NCI-H1930 (cell line): ENCODE data around the gene NCAPD3.
"Not testable (repeated sequence)": the region's sequence is repeated elsewhere in the genome, so short reads cannot be mapped to it uniquely, and the experiment has no call there.

ENCODE experiments used
- DNase-seq, 2 experiments: peaks; one replicate each; lab custom pipeline; 2025; lab: John Stamatoyannopoulos, UW

NCAPD3 gene

DNA sequence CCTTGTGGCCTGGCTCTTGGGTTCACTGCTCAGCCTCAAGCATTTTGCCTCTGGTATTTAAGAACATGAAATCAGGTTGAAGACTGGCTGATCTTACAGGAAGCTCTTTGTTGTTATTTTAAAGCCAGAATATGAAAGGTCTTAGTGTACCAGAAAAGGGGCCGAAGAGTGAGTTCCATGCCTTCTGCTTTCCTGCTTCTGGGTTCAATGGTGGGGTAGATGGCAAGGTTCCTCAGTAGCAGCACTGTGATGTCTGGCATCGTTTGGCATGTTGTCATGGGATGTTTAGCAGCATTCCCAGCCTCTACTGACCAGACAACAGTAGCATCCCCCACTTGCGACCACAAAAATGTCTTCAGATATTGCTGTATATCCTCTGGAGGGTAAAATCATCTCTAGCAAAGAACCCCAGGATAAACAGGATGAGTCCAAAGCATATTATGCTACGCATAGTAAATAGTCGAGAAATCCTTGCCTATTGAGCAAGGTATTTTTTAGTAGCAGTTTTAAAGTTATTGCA lies 3.1 kb upstream of the NCAPD3 start:
- DNase-seq: no peak

DNA sequence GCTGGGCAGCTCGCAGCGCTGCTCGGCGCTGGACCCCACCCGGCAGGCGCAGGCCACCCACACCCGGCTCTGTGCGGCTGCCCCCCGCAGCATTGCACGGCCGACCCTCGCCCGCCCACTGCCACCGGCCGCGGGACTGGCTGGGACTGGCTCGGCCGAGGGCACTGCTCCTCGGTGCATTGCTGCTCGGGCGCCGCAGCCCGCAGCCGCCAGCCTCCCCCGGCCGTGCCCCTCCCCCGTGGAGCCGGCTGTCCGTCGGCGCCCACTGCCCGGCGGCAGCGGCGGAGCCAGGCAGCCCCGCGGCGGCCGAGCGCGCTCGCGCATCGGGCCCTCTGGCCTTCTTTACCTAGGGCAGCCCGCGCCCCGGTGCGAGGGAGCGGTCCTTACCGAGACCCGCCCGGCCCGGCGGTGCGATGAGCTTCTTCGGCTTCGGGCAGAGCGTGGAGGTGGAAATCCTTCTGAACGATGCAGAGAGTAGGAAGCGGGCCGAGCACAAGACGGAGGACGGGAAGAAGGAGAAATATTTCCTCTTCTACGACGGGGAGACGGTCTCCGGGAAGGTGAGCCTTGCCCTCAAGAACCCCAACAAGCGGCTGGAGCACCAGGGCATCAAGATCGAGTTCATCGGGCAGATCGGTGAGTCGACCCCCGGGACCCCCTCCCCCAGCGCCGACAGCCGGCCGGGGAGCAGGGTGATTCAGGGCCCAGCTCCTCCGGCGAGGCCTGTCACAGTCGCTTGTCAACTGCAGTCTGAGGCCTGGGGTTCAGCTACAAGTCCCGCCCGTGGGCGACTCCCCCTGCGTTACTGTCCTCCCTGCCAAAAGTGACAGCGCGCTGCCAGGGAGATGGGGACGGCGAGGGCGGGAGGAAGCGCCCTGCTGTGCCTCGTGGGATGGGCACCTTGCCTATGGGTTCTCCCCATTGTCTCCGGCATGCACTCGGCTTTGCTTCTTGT lies 1.2 kb upstream of the NCAPD3 start:
- DNase-seq: no peak

DNA sequence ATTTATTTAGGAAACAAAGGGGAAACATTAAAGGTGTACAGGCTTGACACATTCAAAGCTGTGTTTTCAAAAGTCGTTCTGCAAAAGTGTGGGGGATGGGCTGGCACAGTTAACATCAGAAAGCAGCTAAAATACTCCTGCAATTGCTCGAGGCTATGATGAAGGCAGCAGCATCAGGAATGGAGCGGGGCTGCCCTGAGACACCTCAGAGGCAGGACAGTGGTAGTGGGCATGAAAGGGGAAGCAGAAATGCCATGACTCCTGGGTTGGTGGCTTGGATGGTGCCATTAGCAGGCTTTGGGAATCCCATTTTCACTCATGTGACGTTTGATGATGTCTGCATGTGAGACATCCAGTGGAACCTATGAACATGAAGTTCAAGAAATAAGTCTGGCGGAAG lies 646 bp downstream of the NCAPD3 start:
- DNase-seq: no peak

GRCh38 chr11:134216816-134217215 lies 7.0 kb downstream of the NCAPD3 start:
- no peak for DNase-seq

DNA sequence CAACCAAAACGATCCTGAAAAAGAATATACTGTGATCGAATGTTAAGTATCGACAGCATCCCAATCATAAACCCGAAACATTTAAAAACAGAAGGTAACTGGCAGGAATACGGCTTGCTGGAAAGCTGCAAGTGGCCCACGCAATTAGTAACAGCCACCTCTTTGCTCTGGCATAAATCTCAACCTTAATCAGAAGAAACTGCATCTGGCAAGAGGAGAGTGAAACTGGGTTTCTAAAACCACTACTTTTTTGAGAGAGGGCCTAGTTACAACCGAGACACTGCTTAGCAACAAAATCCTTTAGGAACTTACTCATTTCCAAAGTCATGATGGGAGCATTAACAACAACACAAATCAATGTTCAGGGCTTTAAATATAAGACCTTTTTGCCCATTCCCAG lies 7.9 kb downstream of the NCAPD3 start:
- no peak for DNase-seq

DNA sequence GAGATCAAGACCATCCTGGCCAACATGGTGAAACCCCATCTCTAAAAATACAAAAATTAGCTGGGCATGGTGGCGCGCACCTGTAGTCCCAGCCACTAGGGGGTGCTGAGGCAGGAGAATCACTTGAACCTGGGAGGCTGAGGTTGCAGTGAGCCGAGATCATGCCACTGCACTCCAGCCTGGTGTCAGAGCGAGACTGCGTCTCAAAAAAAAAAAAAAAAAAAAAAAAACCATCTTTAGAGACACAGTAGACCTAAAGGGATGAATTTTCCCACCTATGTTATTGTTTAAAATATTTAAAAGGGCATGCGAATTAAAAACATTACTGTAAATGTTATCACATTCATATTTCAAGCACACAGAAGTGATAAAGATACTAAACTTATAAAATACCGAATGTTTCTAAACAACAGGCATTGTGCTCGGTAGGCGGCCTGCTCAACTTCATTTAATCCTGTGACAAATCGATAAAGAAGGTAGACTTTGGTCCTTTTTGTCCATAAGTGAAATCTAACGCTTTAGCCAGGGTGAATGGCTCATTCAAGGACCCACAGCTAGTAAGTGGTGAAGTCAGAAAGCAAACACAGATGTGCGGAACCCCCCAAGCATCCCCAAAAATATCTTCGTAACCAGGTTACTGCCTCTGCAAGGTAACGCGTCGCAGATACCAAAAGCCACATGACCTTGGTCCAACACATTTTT lies 16.1 kb downstream of the NCAPD3 start:
- DNase-seq: no peak

DNA sequence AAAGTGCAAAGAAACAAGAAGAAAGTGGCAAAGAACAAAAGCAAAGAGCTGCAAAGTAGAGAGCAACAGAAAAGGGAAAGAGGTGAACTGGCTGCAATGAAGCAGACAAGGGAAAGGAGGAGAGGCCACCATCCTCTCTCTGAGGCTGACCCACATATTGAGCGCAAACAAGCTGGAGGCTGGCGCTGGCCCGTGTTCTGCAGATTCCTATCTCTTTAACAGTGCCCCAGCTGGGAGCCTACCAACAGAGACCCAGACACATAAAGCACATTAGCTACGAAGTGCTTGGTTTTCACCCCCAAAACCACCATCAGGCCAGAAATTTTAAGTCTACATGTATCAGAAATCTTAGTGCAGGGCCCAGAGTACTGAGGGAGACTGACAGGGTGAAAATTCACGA lies 17.6 kb downstream of the NCAPD3 start:
- DNase-seq: no peak

GRCh38 chr11:134205729-134206128 lies 18.0 kb downstream of the NCAPD3 start:
- DNase-seq: no peak

DNA sequence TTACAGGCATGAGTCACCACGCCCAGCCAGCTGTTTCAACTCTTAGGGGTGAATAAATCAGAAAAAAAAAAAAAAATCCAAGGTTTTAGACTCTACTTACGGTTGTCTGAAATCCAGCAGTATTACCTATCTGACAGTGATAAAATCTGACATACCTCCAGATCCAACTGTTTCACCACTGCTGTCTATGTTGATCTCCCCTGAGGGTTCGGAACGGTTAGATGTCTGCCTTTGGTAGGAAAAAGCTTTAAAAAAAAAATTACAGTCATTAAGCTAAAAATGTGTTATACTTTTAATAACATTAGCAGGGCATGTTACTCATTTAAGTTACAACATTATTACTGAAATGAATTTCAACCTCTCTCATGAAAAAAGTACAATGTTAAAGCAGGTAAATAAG lies 21.1 kb downstream of the NCAPD3 start:
- DNase-seq: no peak

- no peak for DNase-seq
These were observed 23.1 kb downstream of the NCAPD3 start for GRCh38 chr11:134200688-134201087.

DNA sequence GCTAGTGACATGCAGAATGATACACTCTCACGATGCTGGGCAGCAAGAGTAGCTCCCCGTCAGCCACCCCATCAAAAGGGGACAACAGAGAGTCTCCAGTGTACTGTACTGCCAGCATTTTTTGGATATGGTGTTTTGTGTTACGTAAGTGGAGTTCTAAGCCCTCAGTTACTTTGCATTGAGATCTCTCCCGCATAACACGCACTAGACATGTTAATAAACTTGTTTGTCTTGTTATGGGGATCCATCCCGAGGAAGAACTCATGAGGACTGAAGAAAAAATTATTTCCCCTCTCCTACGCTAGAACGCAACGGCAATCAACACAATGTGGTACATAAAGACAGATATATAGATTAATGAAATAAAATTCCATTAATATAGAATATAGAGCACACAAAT lies 24.2 kb downstream of the NCAPD3 start:
- DNase-seq: no peak

DNA sequence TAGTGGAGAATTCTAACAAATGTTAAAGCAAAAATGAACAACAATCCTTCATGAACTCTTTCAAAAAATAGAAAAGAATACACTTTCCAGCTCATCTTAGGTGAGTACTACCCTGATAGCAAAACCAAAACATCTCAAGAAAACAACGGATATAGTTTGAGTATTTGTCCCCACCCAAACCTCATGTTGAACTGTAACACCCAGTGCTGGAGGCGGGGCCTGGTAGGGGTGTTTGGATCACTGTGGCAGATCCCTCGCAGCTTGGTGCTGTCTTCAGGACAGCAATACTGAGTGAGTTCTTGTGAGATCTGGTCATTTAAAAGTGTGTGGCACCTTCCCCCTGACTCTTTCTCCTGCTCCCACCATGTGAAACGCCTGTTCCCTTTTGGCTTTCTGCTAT lies 27.0 kb downstream of the NCAPD3 start:
- no peak for DNase-seq

DNA sequence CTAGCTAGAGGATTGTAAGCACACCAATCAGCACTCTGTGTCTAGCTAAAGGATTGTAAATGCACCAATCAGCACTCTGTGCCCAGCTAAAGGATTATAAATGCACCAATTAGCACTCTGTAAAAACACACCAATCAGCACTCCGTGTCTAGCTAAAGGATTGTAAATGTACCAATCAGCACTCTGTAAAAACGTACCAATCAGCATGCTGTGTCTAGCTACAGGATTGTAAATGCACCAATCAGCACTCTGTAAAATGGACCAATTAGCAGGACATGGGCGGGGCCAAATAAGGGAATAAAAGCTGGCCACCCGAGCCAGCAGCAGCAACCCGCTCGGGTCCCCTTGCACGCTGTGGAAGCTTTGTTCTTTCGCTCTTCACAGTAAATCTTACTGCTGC lies 35.7 kb downstream of the NCAPD3 start:
- DNase-seq: not testable (repeated sequence)

GRCh38 chr11:134181707-134182106 lies 42.1 kb downstream of the NCAPD3 start:
- DNase-seq: no peak

DNA sequence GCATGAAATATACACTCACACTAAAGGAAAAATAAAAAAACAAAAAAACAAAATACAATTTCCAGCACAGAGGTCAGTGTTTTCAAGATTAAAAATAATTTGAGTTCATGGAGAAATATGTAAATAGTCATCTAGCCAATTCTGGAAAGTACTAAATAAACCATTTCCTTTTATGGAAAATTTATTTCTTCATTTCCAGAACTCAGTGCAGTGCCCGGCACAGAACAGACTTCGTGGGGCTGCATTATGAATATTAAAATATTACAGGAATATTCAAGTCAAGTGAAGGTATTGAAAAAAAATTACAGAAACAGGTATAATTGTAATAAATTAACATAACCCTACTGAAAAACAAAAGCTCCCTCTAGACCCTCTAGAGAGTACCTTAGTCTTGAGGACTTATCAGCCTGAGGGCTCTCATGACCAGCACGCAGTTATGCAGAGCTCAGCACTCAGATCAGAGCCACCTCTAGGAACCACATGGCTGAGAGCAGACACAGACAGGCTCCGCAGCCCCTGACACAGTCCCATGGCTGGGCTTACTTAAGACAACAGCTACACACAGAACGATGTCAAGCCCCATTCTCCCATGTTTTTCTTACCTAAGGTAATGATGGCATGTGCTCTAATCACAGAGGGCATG lies 45.6 kb downstream of the NCAPD3 start:
- DNase-seq: no peak

- no peak for DNase-seq
These were observed 47.5 kb downstream of the NCAPD3 start for GRCh38 chr11:134176284-134176683.

GRCh38 chr11:134173296-134173695 lies 50.5 kb downstream of the NCAPD3 start:
- no peak for DNase-seq

GRCh38 chr11:134171951-134172350 lies 51.8 kb downstream of the NCAPD3 start:
- no peak for DNase-seq

- DNase-seq: no peak
These were observed 52.9 kb downstream of the NCAPD3 start for GRCh38 chr11:134170919-134171281.

- no peak for DNase-seq
These were observed 53.4 kb downstream of the NCAPD3 start for GRCh38 chr11:134170177-134170918.

- DNase-seq: no peak
These were observed 59.0 kb downstream of the NCAPD3 start for GRCh38 chr11:134164490-134165370.
